HTR-8/SVneo (cell line): ENCODE results near the gene EXOC6B.

Experiments used
- DNase-seq: peaks from one replicate; pipeline ENCODE4 v3.0.0; 2011; ENCODE audit warnings: low spot score, mixed read lengths; ENCODE audit not compliant: insufficient read length
- FAIRE-seq: peaks from 2 replicates; lab custom pipeline; 2011; peaks lifted over from hg19 to GRCh38; lab: Jason Lieb, UNC

Gene EXOC6B

GRCh38 chr2:72204786-72205503 lies 620.9 kb downstream of the EXOC6B start:
- FAIRE-seq: no peak

GRCh38 chr2:72204156-72204785 lies 621.6 kb downstream of the EXOC6B start:
- DNase-seq: no peak
- FAIRE-seq: no peak

More at GRCh38 chr2:72204786-72205503, 620.9 kb downstream of the EXOC6B start:
- no peak for DNase-seq

- FAIRE-seq (peak; percentile 57), DNase-seq (no peak)
Observed at GRCh38 chr2:72198532-72199241, 627.1 kb downstream of the EXOC6B start.

- FAIRE-seq: no peak
- DNase-seq: no peak
Observed at GRCh38 chr2:72193723-72194122, 632.1 kb downstream of the EXOC6B start.

GRCh38 chr2:72191441-72191840 lies 634.4 kb downstream of the EXOC6B start:
- FAIRE-seq: no peak
- DNase-seq: no peak

- no peak for DNase-seq
- FAIRE-seq: no peak
Observed at GRCh38 chr2:72185206-72185605, 640.6 kb downstream of the EXOC6B start.

GRCh38 chr2:72183466-72183865 lies 642.4 kb downstream of the EXOC6B start:
- DNase-seq (no peak), FAIRE-seq (no peak)

- FAIRE-seq (no peak), DNase-seq (no peak)
Observed at GRCh38 chr2:72183016-72183415, 642.8 kb downstream of the EXOC6B start.

- FAIRE-seq: no peak
- DNase-seq: no peak
Observed at GRCh38 chr2:72182547-72182946, 643.3 kb downstream of the EXOC6B start.

- no peak for DNase-seq
Observed at GRCh38 chr2:72181616-72182015, 644.2 kb downstream of the EXOC6B start.

GRCh38 chr2:72180351-72180750 lies 645.5 kb downstream of the EXOC6B start:
- DNase-seq: no peak
- no peak for FAIRE-seq

More at GRCh38 chr2:72181616-72182015, 644.2 kb downstream of the EXOC6B start:
- FAIRE-seq: no peak

- DNase-seq (no peak), FAIRE-seq (no peak)
Observed at GRCh38 chr2:72178551-72178950, 647.3 kb downstream of the EXOC6B start.

- DNase-seq (no peak), FAIRE-seq (no peak)
Observed at GRCh38 chr2:72176281-72176680, 649.6 kb downstream of the EXOC6B start.

GRCh38 chr2:72175636-72176035 lies 650.2 kb downstream of the EXOC6B start:
- DNase-seq: no peak
- FAIRE-seq: no peak

GRCh38 chr2:72173640-72174321 lies 652.1 kb downstream of the EXOC6B start:
- DNase-seq (no peak), FAIRE-seq (no peak)

GRCh38 chr2:72172478-72172877 lies 653.4 kb downstream of the EXOC6B start:
- no peak for DNase-seq
- no peak for FAIRE-seq

GRCh38 chr2:72166279-72166678 lies 659.6 kb downstream of the EXOC6B start:
- DNase-seq: no peak
- FAIRE-seq: no peak

- DNase-seq (no peak), FAIRE-seq (no peak)
Observed at GRCh38 chr2:72165792-72166191, 660.0 kb downstream of the EXOC6B start.

- DNase-seq (no peak), FAIRE-seq (no peak)
Observed at GRCh38 chr2:72162574-72162973, 663.3 kb downstream of the EXOC6B start.

GRCh38 chr2:72159211-72159993 lies 666.4 kb downstream of the EXOC6B start:
- peak; percentile 62 for FAIRE-seq
- DNase-seq: no peak
